CD1c-positive myeloid dendritic cell (primary cell): Measurements from ENCODE around the gene HSD17B12.

Experiments
- DNase-seq: peaks from one replicate; pipeline ENCODE4 v3.0.0-alpha.2; 2016; ENCODE audit errors: extremely low spot score

The HSD17B12 gene

GRCh38 chr11:43803766-43804165 lies 123.2 kb downstream of the HSD17B12 start:
- no peak for DNase-seq

GRCh38 chr11:43806976-43807375 lies 126.4 kb downstream of the HSD17B12 start:
- DNase-seq, result no peak

GRCh38 chr11:43810929-43811596 lies 130.5 kb downstream of the HSD17B12 start:
- no peak for DNase-seq

- DNase-seq, result no peak
Observed at GRCh38 chr11:43812471-43812870, 131.9 kb downstream of the HSD17B12 start.

GRCh38 chr11:43818220-43818619 lies 137.7 kb downstream of the HSD17B12 start:
- no peak for DNase-seq

- DNase-seq, result no peak
Observed at GRCh38 chr11:43819926-43820325, 139.4 kb downstream of the HSD17B12 start.

- DNase-seq, result no peak
Observed at GRCh38 chr11:43823316-43823715, 142.8 kb downstream of the HSD17B12 start.

- DNase-seq, result no peak
Observed at GRCh38 chr11:43823851-43824250, 143.3 kb downstream of the HSD17B12 start.

- no peak for DNase-seq
Observed at GRCh38 chr11:43825217-43825816, 144.8 kb downstream of the HSD17B12 start.

GRCh38 chr11:43830928-43831440 lies 150.4 kb downstream of the HSD17B12 start:
- peak; percentile 31 for DNase-seq

- DNase-seq, result no peak
Observed at GRCh38 chr11:43832536-43832935, 152.0 kb downstream of the HSD17B12 start.

GRCh38 chr11:43833657-43834073 lies 153.1 kb downstream of the HSD17B12 start:
- DNase-seq, result peak; percentile 7

GRCh38 chr11:43834286-43834685 lies 153.7 kb downstream of the HSD17B12 start:
- DNase-seq, result no peak

GRCh38 chr11:43835104-43835503 lies 154.6 kb downstream of the HSD17B12 start:
- DNase-seq, result no peak

- no peak for DNase-seq
Observed at GRCh38 chr11:43837879-43838278, 157.3 kb downstream of the HSD17B12 start.

- DNase-seq, result no peak
Observed at GRCh38 chr11:43842021-43842420, 161.5 kb downstream of the HSD17B12 start.

- DNase-seq, result no peak
Observed at GRCh38 chr11:43845816-43846215, 165.3 kb downstream of the HSD17B12 start.

GRCh38 chr11:43852057-43852636 lies 171.6 kb downstream of the HSD17B12 start:
- peak; percentile 46 for DNase-seq

GRCh38 chr11:43853781-43854180 lies 173.2 kb downstream of the HSD17B12 start:
- DNase-seq, result no peak

- no peak for DNase-seq
Observed at GRCh38 chr11:43856993-43857392, 176.5 kb downstream of the HSD17B12 start.

GRCh38 chr11:43861141-43861540 lies 180.6 kb downstream of the HSD17B12 start:
- no peak for DNase-seq

- DNase-seq, result no peak
Observed at GRCh38 chr11:43866520-43866919, 186.0 kb downstream of the HSD17B12 start.

GRCh38 chr11:43866969-43867368 lies 186.4 kb downstream of the HSD17B12 start:
- no peak for DNase-seq
